Peyer's patch (tissue), 4 donors: ENCODE data around the gene MYH7B. TPM values are rescaled to one million over a fixed set of nuclear protein-coding genes. Genes with fewer than 3 reads are reported as not detected.

Experiments used
- DNase-seq, 3 donors: peaks; one replicate each; pipeline ENCODE4 v3.0.0-alpha.2; 2017 to 2019
- H3K27ac ChIP-seq, 4 donors: fragments of 200-600 bp; sonication (generic); one replicate each; pipeline ENCODE4 v1.5.1; 2016 to 2019
- H3K27me3 ChIP-seq, 2 donors: fragments of 200-600 bp; sonication (generic); one replicate each; pipeline ENCODE4 v1.5.1; 2019
- H3K36me3 ChIP-seq, 3 donors: fragments of 200-600 bp; sonication (generic); one replicate each; pipeline ENCODE4 v1.5.1; 2016 to 2019
- H3K4me1 ChIP-seq, 4 donors: fragments of 200-600 bp; sonication (generic); one replicate each; pipeline ENCODE4 v1.5.1; 2016 to 2019
- H3K4me3 ChIP-seq, 4 donors: fragments of 200-600 bp; sonication (generic); 1 replicate in 3 of 4; 2 replicates in 1 of 4; pipeline ENCODE4 v1.5.1; 2016 to 2019; ENCODE audit warnings: mild to moderate bottlenecking in 1 of 4
- H3K9me3 ChIP-seq, 4 donors: fragments of 200-600 bp; sonication (generic); one replicate each; pipeline ENCODE4 v1.5.1; 2016 to 2019; ENCODE audit warnings: mild to moderate bottlenecking in 1 of 4
- POLR2A ChIP-seq, 2 donors: fragments of 450-650 bp; IDR thresholded peaks; one replicate each; pipeline ENCODE4 v1.5.1; 2017; ENCODE audit warnings: antibody characterized with exemption in 2 of 2, mild to moderate bottlenecking in 2 of 2, moderate library complexity in 2 of 2
- total RNA-seq, 4 donors: library from RNA; depleted of rRNA; stranded (reverse); fragments of >200 nt; gene quantifications; one replicate each; pipeline ENCODE4 v1.1.0, GENCODE V29; 2016
- TF ChIP-seq, protein P1 (sequence below), 6 experiments: fragments of 450-650 bp in 4 of 6; fragments of 200-600 bp in 2 of 6; sonication (generic) in 1 of 6; IDR thresholded peaks; one replicate each; pipeline ENCODE4 v1.5.1; 2017 to 2019; ENCODE audit warnings: antibody characterized with exemption in 6 of 6, mild to moderate bottlenecking in 3 of 6, moderate library complexity in 1 of 6

MYH7B gene
- total RNA-seq, 4 donors from 2014 or later, result 0.40 to 2.0 (median 1.4) TPM

DNA sequence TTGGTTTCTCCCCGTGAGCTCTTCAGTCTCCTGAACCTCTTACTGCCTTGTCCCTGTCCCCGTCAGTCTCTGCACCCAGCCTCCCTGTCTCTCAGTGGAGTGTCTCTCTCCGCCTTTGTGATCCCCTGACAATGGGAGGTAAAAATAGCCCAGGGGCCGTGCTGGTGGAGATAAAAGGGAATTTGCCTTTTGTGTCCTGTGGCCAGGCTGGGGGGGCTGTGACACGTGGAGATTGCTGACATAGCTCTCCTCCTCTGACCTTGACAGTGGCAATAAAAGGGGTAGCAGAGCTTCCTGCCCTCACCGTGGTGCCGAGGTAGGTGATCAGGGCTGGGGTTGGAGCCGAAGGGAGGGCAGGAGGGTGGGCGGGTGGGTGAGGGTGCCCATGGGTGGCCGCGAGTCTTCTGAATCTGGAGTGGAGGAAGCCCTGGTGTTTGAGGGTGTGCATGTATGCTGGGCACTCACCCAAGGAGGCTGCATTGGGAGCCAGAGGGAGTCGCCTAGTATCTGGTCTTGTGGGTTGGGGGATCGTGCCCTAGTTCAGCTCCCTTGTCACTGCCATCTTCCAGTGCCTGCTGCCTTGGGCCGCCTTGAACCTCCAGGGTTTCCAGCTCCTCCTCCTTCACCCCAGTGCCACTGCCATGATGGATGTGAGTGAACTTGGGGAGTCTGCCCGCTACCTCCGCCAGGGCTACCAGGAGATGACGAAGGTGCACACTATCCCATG lies 21.9 kb downstream of the MYH7B start:
- H3K4me3 ChIP-seq, result no peak overlapping the region
- no peaks in the 10 kb centered on the region for H3K4me1 ChIP-seq
- no peak for TF ChIP-seq POLR2A (IDR thresholded peaks at IDR 0.05)
- TF ChIP-seq, protein P1, sequence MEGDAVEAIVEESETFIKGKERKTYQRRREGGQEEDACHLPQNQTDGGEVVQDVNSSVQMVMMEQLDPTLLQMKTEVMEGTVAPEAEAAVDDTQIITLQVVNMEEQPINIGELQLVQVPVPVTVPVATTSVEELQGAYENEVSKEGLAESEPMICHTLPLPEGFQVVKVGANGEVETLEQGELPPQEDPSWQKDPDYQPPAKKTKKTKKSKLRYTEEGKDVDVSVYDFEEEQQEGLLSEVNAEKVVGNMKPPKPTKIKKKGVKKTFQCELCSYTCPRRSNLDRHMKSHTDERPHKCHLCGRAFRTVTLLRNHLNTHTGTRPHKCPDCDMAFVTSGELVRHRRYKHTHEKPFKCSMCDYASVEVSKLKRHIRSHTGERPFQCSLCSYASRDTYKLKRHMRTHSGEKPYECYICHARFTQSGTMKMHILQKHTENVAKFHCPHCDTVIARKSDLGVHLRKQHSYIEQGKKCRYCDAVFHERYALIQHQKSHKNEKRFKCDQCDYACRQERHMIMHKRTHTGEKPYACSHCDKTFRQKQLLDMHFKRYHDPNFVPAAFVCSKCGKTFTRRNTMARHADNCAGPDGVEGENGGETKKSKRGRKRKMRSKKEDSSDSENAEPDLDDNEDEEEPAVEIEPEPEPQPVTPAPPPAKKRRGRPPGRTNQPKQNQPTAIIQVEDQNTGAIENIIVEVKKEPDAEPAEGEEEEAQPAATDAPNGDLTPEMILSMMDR (IDR thresholded peaks at IDR 0.05), result no peak
- no peak overlapping the region for H3K27ac ChIP-seq
- no peaks in the 10 kb centered on the region for H3K9me3 ChIP-seq
- H3K36me3 ChIP-seq, result no peaks in the 10 kb centered on the region
- no peaks in the 10 kb centered on the region for H3K27me3 ChIP-seq
- DNase-seq, result no peak

DNA sequence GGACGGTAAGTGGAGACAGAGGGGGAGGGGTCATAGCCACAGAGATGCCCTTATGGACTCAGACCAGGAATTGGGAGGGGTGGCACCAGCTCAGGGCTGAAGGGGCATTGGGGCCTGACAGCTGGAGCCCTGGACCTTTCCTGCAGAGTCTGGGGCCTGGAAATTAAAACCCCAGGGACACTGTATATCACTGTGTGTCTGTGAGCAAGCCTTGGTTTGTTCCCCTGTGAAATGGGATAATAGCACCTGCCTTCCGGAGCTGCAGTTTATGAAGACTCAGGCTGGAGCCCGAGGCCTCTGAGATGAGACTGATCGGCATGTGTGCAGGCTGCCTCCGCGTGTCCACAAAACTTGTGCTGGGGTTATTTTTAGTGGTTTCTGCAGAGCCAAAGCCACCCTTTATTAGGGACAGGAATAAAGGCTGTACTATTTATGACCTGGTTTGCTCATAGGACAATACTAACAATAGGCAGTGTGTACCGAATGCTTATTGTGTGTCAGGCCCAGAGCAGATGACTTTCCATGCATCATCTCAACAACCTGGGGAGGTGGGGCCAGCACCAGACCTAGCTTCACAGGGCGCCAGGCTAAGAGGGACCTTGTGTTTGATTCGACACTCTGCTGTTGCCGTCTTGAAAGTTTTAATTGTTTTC lies 22.6 kb downstream of the MYH7B start:
- no peak overlapping the region for H3K27ac ChIP-seq
- H3K27me3 ChIP-seq, result no peaks in the 10 kb centered on the region
- no peak for DNase-seq

DNA sequence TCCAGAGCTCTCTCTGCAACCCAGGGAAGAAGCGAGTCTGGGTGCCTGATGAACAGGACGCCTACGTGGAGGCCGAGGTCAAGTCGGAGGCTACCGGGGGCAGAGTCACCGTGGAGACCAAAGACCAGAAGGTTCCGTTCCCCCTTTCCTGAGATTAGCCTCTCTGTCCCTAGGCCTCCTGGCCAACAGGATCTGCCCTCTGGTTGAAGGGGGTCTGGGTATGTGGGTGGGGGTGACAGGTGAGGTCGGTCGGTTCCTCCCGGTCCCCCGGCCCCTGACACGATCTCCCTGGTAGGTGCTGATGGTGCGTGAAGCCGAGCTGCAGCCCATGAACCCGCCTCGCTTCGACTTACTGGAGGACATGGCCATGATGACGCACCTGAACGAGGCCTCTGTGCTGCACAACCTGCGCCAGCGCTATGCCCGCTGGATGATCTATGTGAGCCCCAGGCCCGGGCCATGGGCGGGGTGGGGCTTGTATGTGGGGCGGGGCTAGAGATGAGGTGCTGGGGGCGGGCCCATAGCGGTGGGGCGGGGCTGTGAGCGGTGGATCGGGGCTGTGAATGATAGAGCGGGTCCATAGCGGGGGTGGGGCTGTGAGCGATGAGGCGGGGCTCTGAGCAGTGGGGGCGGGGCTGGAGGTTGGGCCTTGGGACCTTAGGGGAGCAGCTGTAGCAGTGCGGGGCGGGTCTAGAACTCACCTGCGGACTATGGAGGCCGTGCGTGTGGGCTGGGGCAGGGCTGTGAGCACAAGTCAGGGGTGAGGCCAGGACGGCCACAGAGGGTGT lies 23.9 kb downstream of the MYH7B start:
- no peak overlapping the region for H3K27ac ChIP-seq
- no peaks in the 10 kb centered on the region for H3K36me3 ChIP-seq
- H3K27me3 ChIP-seq, result no peaks in the 10 kb centered on the region
- no peak overlapping the region for H3K4me3 ChIP-seq
- peak in 1 of 3 donors; percentile 52 for DNase-seq
- peaks cover 0 to 16% (median 0%) of the 10 kb centered on the region in 4 donors for H3K4me1 ChIP-seq
- TF ChIP-seq POLR2A (IDR thresholded peaks at IDR 0.05), result no peak
- TF ChIP-seq, protein P1 (IDR thresholded peaks at IDR 0.05), result no peak
- no peaks in the 10 kb centered on the region for H3K9me3 ChIP-seq

More for the DNA sequence above, 22.6 kb downstream of the MYH7B start:
- H3K36me3 ChIP-seq, result no peaks in the 10 kb centered on the region
- peaks cover 0 to 2% (median 0%) of the 10 kb centered on the region in 4 donors for H3K4me1 ChIP-seq
- no peak overlapping the region for H3K4me3 ChIP-seq
- TF ChIP-seq, protein P1 (IDR thresholded peaks at IDR 0.05), result no peak
- TF ChIP-seq POLR2A (IDR thresholded peaks at IDR 0.05), result no peak
- H3K9me3 ChIP-seq, result no peaks in the 10 kb centered on the region

DNA sequence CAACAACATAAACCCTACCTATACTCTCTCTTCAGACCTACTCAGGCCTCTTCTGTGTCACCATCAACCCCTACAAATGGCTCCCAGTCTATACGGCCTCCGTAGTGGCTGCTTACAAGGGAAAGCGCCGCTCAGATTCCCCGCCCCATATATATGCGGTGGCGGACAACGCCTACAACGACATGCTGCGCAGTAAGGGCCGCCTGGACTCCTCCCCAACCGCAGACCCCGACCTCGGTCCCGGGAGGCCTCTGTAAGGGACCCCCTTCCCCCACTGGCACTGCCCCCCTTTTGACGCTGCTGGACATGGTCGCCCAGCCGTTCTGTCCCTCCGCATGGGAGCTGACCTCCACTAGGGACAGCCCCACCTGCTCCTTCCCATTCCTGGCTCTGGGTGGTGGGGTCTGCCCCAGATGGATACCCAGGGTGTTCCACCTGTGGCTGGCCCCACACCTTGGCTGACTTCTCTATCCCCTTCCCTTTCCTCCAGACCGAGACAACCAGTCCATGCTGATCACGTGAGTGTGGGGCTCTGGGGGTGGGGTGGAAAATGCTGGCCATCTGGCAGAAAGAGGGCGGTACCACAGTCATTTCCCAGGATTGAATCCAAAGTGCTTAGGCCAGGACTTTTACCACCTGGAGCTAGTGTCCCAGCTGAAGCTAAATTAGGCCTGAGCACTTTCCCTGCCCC lies 25.0 kb downstream of the MYH7B start:
- Histone ChIP-seq H3K4me3 (no peak overlapping the region), H3K27ac (no peak overlapping the region), H3K27me3 (no peaks in the 10 kb centered on the region), H3K4me1 (peaks cover 0 to 17% (median 0%) of the 10 kb centered on the region in 4 donors), H3K36me3 (no peaks in the 10 kb centered on the region), H3K9me3 (no peaks in the 10 kb centered on the region)
- DNase-seq, result peak in 1 of 3 donors; percentile 69
- TF ChIP-seq, protein P1 (IDR thresholded peaks at IDR 0.05), result no peak
- no peak for TF ChIP-seq POLR2A (IDR thresholded peaks at IDR 0.05)
